ENCODE measurements around the gene SUGCT. TPM values are rescaled to one million over a fixed set of nuclear protein-coding genes. Genes with fewer than 3 reads are reported as not detected.

Gene SUGCT
- total RNA-seq, 1 experiment from 2014 or later: 1.5 TPM

GRCh38 chr7:40551685-40552576 is 417.1 kb downstream of the SUGCT start:
- Histone ChIP-seq H3K36me3 (ENCODE audit: insufficient read depth, low read length, poor library complexity, severe bottlenecking) (no peaks in the 10 kb centered on the region), H3K4me1 (ENCODE audit: insufficient read depth, low read length, poor library complexity, severe bottlenecking) (no peaks in the 10 kb centered on the region), H3K27ac (ENCODE audit: low read depth, low read length, poor library complexity, severe bottlenecking) (no peak overlapping the region), H3K9me3 (ENCODE audit: low read depth, low read length, poor library complexity, severe bottlenecking) (no peaks in the 10 kb centered on the region), H3K27me3 (replicated peaks; ENCODE audit: insufficient read depth, low read depth, low read length, poor library complexity) (no peaks in the 10 kb centered on the region), H3K4me3 (ENCODE audit: low read depth, low read length, poor library complexity, severe bottlenecking) (no peak overlapping the region)
- CTCF ChIA-PET: no interaction called here
- TF ChIP-seq EZH2 (IDR thresholded peaks at IDR 0.05; ENCODE audit: borderline replicate concordance, low read depth, low read length, poor library complexity, severe bottlenecking): no peak
- TF ChIP-seq CTCF (conservative IDR thresholded peaks at IDR 0.05; ENCODE audit: low read depth, low read length): no peak
- no TSS peak for BruUV-seq (replicated peaks)
- POLR2A ChIA-PET (ENCODE audit: low non-redundant PET): no interaction called here
- intact Hi-C loops (cut with micrococcal nuclease; ENCODE audit: unreplicated experiment): no loop called here
- peak; percentile 6 for DNase-seq (ENCODE audit: low spot score)

GRCh38 chr7:40560672-40561071 is 425.9 kb downstream of the SUGCT start:
- DNase-seq (ENCODE audit: low spot score): no peak
- TF ChIP-seq CTCF (conservative IDR thresholded peaks at IDR 0.05; ENCODE audit: low read depth, low read length): no peak
- no peak for TF ChIP-seq EZH2 (IDR thresholded peaks at IDR 0.05; ENCODE audit: borderline replicate concordance, low read depth, low read length, poor library complexity, severe bottlenecking)
- Histone ChIP-seq H3K9me3 (ENCODE audit: low read depth, low read length, poor library complexity, severe bottlenecking) (no peaks in the 10 kb centered on the region), H3K27ac (ENCODE audit: low read depth, low read length, poor library complexity, severe bottlenecking) (no peak overlapping the region), H3K4me1 (ENCODE audit: insufficient read depth, low read length, poor library complexity, severe bottlenecking) (no peaks in the 10 kb centered on the region), H3K36me3 (ENCODE audit: insufficient read depth, low read length, poor library complexity, severe bottlenecking) (no peaks in the 10 kb centered on the region), H3K27me3 (replicated peaks; ENCODE audit: insufficient read depth, low read depth, low read length, poor library complexity) (no peaks in the 10 kb centered on the region), H3K4me3 (ENCODE audit: low read depth, low read length, poor library complexity, severe bottlenecking) (no peak overlapping the region)
- CTCF ChIA-PET: no interaction called here
- intact Hi-C loops (cut with micrococcal nuclease; ENCODE audit: unreplicated experiment): no loop called here
- POLR2A ChIA-PET (ENCODE audit: low non-redundant PET): no interaction called here
- no TSS peak for BruUV-seq (replicated peaks)

GRCh38 chr7:40566879-40567278 is 432.1 kb downstream of the SUGCT start:
- no peak overlapping the region for H3K27ac ChIP-seq (ENCODE audit: low read depth, low read length, poor library complexity, severe bottlenecking)
- BruUV-seq (replicated peaks): no TSS peak

More at GRCh38 chr7:40566879-40567278, 432.1 kb downstream of the SUGCT start:
- TF ChIP-seq EZH2 (IDR thresholded peaks at IDR 0.05; ENCODE audit: borderline replicate concordance, low read depth, low read length, poor library complexity, severe bottlenecking): no peak
- no peak for TF ChIP-seq CTCF (conservative IDR thresholded peaks at IDR 0.05; ENCODE audit: low read depth, low read length)
- intact Hi-C loops (cut with micrococcal nuclease; ENCODE audit: unreplicated experiment): no loop called here
- Histone ChIP-seq H3K4me1 (ENCODE audit: insufficient read depth, low read length, poor library complexity, severe bottlenecking) (no peaks in the 10 kb centered on the region), H3K4me3 (ENCODE audit: low read depth, low read length, poor library complexity, severe bottlenecking) (no peak overlapping the region), H3K36me3 (ENCODE audit: insufficient read depth, low read length, poor library complexity, severe bottlenecking) (no peaks in the 10 kb centered on the region), H3K9me3 (ENCODE audit: low read depth, low read length, poor library complexity, severe bottlenecking) (no peaks in the 10 kb centered on the region), H3K27me3 (replicated peaks; ENCODE audit: insufficient read depth, low read depth, low read length, poor library complexity) (no peaks in the 10 kb centered on the region)
- ChIA-PET POLR2A (ENCODE audit: low non-redundant PET) (no interaction called here), CTCF (no interaction called here)
- no peak for DNase-seq (ENCODE audit: low spot score)

All from A673 (cell line).